ENCODE measurements around the gene SLC47A1.
"Not testable (repeated sequence)": the region's sequence is repeated elsewhere in the genome, so short reads cannot be mapped to it uniquely, and the experiment has no call there.

SLC47A1 gene

GRCh38 chr17:19553036-19553435 is 19.4 kb downstream of the SLC47A1 start:
- H3K4me3 ChIP-seq (ENCODE audit: low read depth, low read length) = no peak overlapping the region

GRCh38 chr17:19554393-19554792 is 20.7 kb downstream of the SLC47A1 start:
- no peak overlapping the region for H3K4me3 ChIP-seq (ENCODE audit: low read depth, low read length)

GRCh38 chr17:19555746-19556145 is 22.1 kb downstream of the SLC47A1 start:
- H3K4me3 ChIP-seq (ENCODE audit: low read depth, low read length) = no peak overlapping the region

- no peak overlapping the region for H3K4me3 ChIP-seq (ENCODE audit: low read depth, low read length)
Measured at GRCh38 chr17:19558946-19559345, 25.3 kb downstream of the SLC47A1 start.

GRCh38 chr17:19561697-19562318 is 28.2 kb downstream of the SLC47A1 start:
- no peak overlapping the region for H3K4me3 ChIP-seq (ENCODE audit: low read depth, low read length)

- no peak overlapping the region for H3K4me3 ChIP-seq (ENCODE audit: low read depth, low read length)
Measured at GRCh38 chr17:19565817-19566575, 32.3 kb downstream of the SLC47A1 start.

- no peak overlapping the region for H3K4me3 ChIP-seq (ENCODE audit: low read depth, low read length)
Measured at GRCh38 chr17:19567216-19568015, 33.8 kb downstream of the SLC47A1 start.

GRCh38 chr17:19568016-19568350 is 34.3 kb downstream of the SLC47A1 start:
- no peak overlapping the region for H3K4me3 ChIP-seq (ENCODE audit: low read depth, low read length)

- H3K4me3 ChIP-seq (ENCODE audit: low read depth, low read length) = no peak overlapping the region
Measured at GRCh38 chr17:19569785-19570543, 36.3 kb downstream of the SLC47A1 start.

- H3K4me3 ChIP-seq (ENCODE audit: low read depth, low read length) = no peak overlapping the region
Measured at GRCh38 chr17:19570544-19571062, 36.9 kb downstream of the SLC47A1 start.

GRCh38 chr17:19573075-19573474 is 39.4 kb downstream of the SLC47A1 start:
- no peak overlapping the region for H3K4me3 ChIP-seq (ENCODE audit: low read depth, low read length)

- H3K4me3 ChIP-seq (ENCODE audit: low read depth, low read length) = no peak overlapping the region
Measured at GRCh38 chr17:19574956-19575355, 41.3 kb downstream of the SLC47A1 start.

- no peak overlapping the region for H3K4me3 ChIP-seq (ENCODE audit: low read depth, low read length)
Measured at GRCh38 chr17:19578545-19578944, 44.9 kb downstream of the SLC47A1 start.

- H3K4me3 ChIP-seq (ENCODE audit: low read depth, low read length) = peak overlapping the region; percentile 30
Measured at GRCh38 chr17:19579192-19579761, 45.6 kb downstream of the SLC47A1 start.

- peak overlapping the region; percentile 41 for H3K4me3 ChIP-seq (ENCODE audit: low read depth, low read length)
Measured at GRCh38 chr17:19579867-19580565, 46.4 kb downstream of the SLC47A1 start.

GRCh38 chr17:19580566-19580920 is 46.9 kb downstream of the SLC47A1 start:
- H3K4me3 ChIP-seq (ENCODE audit: low read depth, low read length) = not testable (repeated sequence)

- H3K4me3 ChIP-seq (ENCODE audit: low read depth, low read length) = not testable (repeated sequence)
Measured at GRCh38 chr17:19582152-19582551, 48.5 kb downstream of the SLC47A1 start.

GRCh38 chr17:19583871-19584270 is 50.2 kb downstream of the SLC47A1 start:
- H3K4me3 ChIP-seq (ENCODE audit: low read depth, low read length) = no peak overlapping the region

- no peak overlapping the region for H3K4me3 ChIP-seq (ENCODE audit: low read depth, low read length)
Measured at GRCh38 chr17:19590451-19590850, 56.8 kb downstream of the SLC47A1 start.

GRCh38 chr17:19590912-19591551 is 57.4 kb downstream of the SLC47A1 start:
- H3K4me3 ChIP-seq (ENCODE audit: low read depth, low read length) = no peak overlapping the region
